Testis (tissue), 3 donors: ENCODE measurements around the gene OR1S1. TPM values are rescaled to one million over a fixed set of nuclear protein-coding genes. Genes with fewer than 3 reads are reported as not detected.

Source experiments
- DNase-seq: peaks from one replicate; pipeline ENCODE4 v3.0.0-alpha.2; 2019
- H3K27ac ChIP-seq, 2 donors: fragments of 200-600 bp; sonication (generic); one replicate each; pipeline ENCODE4 v1.5.1; 2019
- H3K27me3 ChIP-seq: fragments of 200-600 bp; sonication (generic); one replicate; pipeline ENCODE4 v1.5.1; 2019
- H3K36me3 ChIP-seq: fragments of 200-600 bp; sonication (generic); one replicate; pipeline ENCODE4 v1.5.1; 2017; ENCODE audit warnings: low read depth; ENCODE audit errors: missing control alignments
- H3K4me1 ChIP-seq: fragments of 200-600 bp; sonication (generic); one replicate; pipeline ENCODE4 v1.5.1; 2019
- H3K4me3 ChIP-seq, 2 donors: fragments of 200-600 bp; sonication (generic); one replicate each; pipeline ENCODE4 v1.5.1; 2017 to 2019
- H3K9me3 ChIP-seq: fragments of 200-600 bp; sonication (generic); one replicate; pipeline ENCODE4 v1.5.1; 2017
- POLR2A ChIP-seq: fragments of 450-650 bp; IDR thresholded peaks from one replicate; pipeline ENCODE4 v1.6.1; 2017; ENCODE audit warnings: antibody characterized with exemption, mild to moderate bottlenecking, moderate library complexity
- WGBS, 2 donors: methylation state at CpG; one replicate each; pipeline ENCODE4 v1.1.5; 2018; 5-methylcytosine and 5-hydroxymethylcytosine counted together
- intact Hi-C: fragments of 100-400 bp; cut with DNase I; formaldehyde crosslinking; loops from one replicate; pipeline ENCODE4 v1.15.1; 2023; ENCODE audit warnings: low total_unique reads
- polyA plus RNA-seq: library from polyadenylated mRNA; stranded (reverse); fragments of 350-450 nt; fragmentation: Illumina TruSeq; extraction: RNeasy Lipid Tissue Mini Kit (QIAGEN cat#74804); gene quantifications from one replicate; pipeline ENCODE4 v1.2.3, GENCODE V29; 2014; ENCODE audit warnings: low read depth, low replicate concordance; ENCODE audit not compliant: insufficient read depth
- total RNA-seq, 2 donors: library from RNA; depleted of rRNA; stranded (reverse); fragments of >200 nt; gene quantifications; one replicate each; pipeline ENCODE4 v1.2.3, GENCODE V29; 2016
- TF ChIP-seq, protein P1 (sequence below), 3 experiments: fragments of 450-650 bp in 2 of 3; fragments of 200-600 bp in 1 of 3; sonication (generic) in 1 of 3; IDR thresholded peaks; one replicate each; pipeline ENCODE4 v1.5.1; 2016 to 2019; ENCODE audit warnings: antibody characterized with exemption in 3 of 3, mild to moderate bottlenecking in 2 of 3, moderate library complexity in 1 of 3

OR1S1 gene
- total and polyA plus RNA-seq, 3 donors from 2014 or later = not detected

DNA sequence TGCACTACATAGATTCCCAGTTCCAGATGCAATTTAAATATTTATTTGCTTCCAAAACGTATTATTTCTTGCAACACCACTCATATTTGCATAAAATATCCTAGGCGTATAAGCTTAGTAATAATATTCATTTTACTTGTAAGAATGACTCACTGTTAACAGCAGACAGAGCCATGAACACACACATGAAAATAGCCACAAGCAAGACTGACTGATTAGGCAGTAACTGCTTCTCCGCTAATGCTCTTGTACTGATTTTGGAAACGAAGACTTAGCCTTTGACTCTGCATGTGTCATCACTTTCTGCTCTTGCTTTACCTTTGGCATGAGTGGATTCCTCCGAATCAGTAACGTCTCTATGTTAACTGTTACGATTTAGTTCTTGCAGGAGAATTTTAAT, 10.2 kb downstream of the OR1S1 start:
- no peak for DNase-seq

DNA sequence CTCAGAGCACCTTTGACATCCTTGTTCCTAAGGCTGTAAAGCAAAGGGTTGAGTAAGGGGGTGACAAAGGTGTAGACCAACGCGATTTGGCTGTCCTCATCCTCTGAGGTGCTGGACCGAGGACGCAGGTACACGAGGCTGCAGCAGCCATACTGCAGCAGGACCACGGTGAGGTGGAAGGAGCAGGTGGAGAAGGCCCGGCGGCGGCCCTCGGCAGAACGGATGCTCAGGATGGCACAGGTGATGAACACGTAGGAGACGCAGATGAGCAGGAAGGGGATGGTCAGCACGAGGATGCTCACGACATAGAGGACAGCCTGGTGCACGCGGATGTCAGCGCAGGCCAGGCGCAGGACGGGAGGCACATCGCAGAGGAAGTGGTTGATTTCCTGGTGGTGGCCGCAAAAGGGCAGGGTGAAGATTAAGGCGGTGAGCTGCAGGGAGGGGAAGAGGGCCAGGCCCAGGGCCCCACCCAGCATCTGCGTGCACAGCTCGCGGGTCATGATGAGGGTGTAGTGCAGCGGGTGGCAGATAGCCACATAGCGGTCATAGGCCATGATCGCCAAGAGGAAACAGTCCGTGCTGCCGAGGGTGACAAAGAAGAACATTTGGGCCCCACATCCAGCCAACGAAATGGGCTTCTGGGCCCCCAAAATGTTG, 15.6 kb downstream of the OR1S1 start:
- Histone ChIP-seq H3K27ac (no peak overlapping the region), H3K9me3 (no peaks in the 10 kb centered on the region), H3K4me1 (no peaks in the 10 kb centered on the region), H3K27me3 (no peaks in the 10 kb centered on the region), H3K36me3 (no peaks in the 10 kb centered on the region), H3K4me3 (peak overlapping the region in 1 of 2 donors; percentile 15)
- no peak for DNase-seq
- intact Hi-C loops = no loop called here
- 65 to 70% methylated on average over 32 of the region's 32 CpGs for WGBS, 2 donors
- TF ChIP-seq, protein P1, sequence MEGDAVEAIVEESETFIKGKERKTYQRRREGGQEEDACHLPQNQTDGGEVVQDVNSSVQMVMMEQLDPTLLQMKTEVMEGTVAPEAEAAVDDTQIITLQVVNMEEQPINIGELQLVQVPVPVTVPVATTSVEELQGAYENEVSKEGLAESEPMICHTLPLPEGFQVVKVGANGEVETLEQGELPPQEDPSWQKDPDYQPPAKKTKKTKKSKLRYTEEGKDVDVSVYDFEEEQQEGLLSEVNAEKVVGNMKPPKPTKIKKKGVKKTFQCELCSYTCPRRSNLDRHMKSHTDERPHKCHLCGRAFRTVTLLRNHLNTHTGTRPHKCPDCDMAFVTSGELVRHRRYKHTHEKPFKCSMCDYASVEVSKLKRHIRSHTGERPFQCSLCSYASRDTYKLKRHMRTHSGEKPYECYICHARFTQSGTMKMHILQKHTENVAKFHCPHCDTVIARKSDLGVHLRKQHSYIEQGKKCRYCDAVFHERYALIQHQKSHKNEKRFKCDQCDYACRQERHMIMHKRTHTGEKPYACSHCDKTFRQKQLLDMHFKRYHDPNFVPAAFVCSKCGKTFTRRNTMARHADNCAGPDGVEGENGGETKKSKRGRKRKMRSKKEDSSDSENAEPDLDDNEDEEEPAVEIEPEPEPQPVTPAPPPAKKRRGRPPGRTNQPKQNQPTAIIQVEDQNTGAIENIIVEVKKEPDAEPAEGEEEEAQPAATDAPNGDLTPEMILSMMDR (IDR thresholded peaks at IDR 0.05) = no peak
- TF ChIP-seq POLR2A = no peak

More for the DNA sequence above, 10.2 kb downstream of the OR1S1 start:
- Histone ChIP-seq H3K4me1 (no peaks in the 10 kb centered on the region), H3K27ac (no peak overlapping the region), H3K36me3 (no peaks in the 10 kb centered on the region), H3K4me3 (no peak overlapping the region), H3K9me3 (no peaks in the 10 kb centered on the region), H3K27me3 (no peaks in the 10 kb centered on the region)
- intact Hi-C loops = no loop called here
- 82 to 90% methylated on average over 7 of the region's 7 CpGs for WGBS, 2 donors
- no peak for TF ChIP-seq POLR2A
- TF ChIP-seq, protein P1 (IDR thresholded peaks at IDR 0.05) = no peak

DNA sequence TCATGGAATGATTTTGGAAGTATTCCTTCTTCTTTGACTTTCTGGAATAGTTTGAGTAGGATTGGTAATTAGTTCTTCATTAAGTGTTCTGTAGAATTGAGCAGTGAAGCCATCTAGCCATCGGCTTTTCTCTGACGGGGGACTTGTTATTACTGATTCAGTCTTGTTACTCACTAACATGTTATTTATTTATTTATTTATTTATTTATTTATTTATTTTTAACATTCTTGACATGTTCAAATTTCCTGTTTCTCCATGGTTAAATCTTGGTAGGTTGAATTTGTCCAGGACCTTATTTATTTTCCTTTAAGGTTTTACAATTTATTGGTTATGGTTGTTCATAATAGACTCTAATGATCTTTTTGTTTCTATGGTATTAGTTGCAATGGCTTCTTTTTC, 31.4 kb downstream of the OR1S1 start:
- no peaks in the 10 kb centered on the region for H3K4me1 ChIP-seq
- 98 to 99% methylated on average over 2 of the region's 2 CpGs for WGBS, 2 donors
- H3K27me3 ChIP-seq = no peaks in the 10 kb centered on the region
- no peak overlapping the region for H3K27ac ChIP-seq
- no peak overlapping the region for H3K4me3 ChIP-seq
- no peak for DNase-seq
- TF ChIP-seq, protein P1 (IDR thresholded peaks at IDR 0.05) = no peak
- no peak for TF ChIP-seq POLR2A
- H3K9me3 ChIP-seq = no peaks in the 10 kb centered on the region
- intact Hi-C loops = no loop called here
- no peaks in the 10 kb centered on the region for H3K36me3 ChIP-seq

DNA sequence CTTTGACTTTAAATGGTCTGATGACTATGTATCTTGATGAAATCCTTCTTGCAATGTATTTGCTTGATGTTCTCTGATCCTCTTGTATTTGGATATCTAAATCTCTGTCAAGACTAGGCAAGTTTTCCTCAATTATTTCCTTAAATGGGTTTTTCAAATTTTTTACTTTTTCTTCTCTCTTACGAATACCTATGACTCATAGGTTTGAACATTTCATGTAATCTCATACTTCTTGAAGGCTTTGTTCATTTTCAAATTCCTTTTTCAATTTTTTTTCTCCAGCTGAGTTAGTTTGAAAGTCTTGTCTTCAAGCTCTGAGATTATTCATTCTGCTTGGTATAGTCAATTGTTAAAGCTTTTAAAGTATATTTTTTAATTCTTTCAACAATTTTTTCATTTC, 42.4 kb downstream of the OR1S1 start:
- H3K36me3 ChIP-seq = no peaks in the 10 kb centered on the region
- 88 to 90% methylated on average over 1 of the region's 1 CpG for WGBS, 2 donors
- DNase-seq = no peak
- no peak overlapping the region for H3K4me3 ChIP-seq
- intact Hi-C loops = no loop called here
- no peaks in the 10 kb centered on the region for H3K4me1 ChIP-seq
- no peaks in the 10 kb centered on the region for H3K27me3 ChIP-seq
- no peak for TF ChIP-seq POLR2A
- TF ChIP-seq, protein P1 (IDR thresholded peaks at IDR 0.05) = no peak
- H3K27ac ChIP-seq = no peak overlapping the region
- H3K9me3 ChIP-seq = no peaks in the 10 kb centered on the region

DNA sequence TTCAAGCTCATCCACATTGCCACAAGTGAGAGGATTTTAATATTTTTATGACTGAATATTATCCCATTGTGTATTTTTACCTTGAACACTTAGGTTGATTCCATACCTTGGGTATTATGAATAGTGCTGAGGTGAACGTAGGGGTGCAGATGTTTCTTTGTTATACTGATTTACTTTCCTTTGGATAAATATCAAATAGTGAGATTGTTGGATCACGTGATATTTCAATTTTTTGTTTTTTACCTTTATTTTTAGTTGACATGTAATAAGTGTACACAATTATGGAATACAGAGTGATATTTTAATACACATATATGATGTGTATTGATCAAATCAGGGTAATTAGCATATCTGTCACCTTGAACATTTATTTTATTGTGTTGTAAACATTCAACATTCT, 47.5 kb downstream of the OR1S1 start:
- Histone ChIP-seq H3K27ac (no peak overlapping the region), H3K4me1 (no peaks in the 10 kb centered on the region), H3K4me3 (no peak overlapping the region), H3K27me3 (no peaks in the 10 kb centered on the region), H3K9me3 (no peaks in the 10 kb centered on the region), H3K36me3 (no peaks in the 10 kb centered on the region)
- TF ChIP-seq, protein P1 (IDR thresholded peaks at IDR 0.05) = no peak
- TF ChIP-seq POLR2A = no peak
- WGBS, 2 donors = 86 to 90% methylated on average over 2 of the region's 2 CpGs
- intact Hi-C loops = no loop called here
- DNase-seq = no peak
